OCI-LY1 (cell line): ENCODE results near the gene CCNY.

Experiments
- H2AFZ ChIP-seq: fragments of 200-600 bp; sonication (generic), shearing (Covaris generic); 2 replicates; pipeline ENCODE4 v1.6.0; 2014; ENCODE audit warnings: antibody characterized with exemption, mild to moderate bottlenecking, low read length
- H3F3A ChIP-seq: fragments of 200-600 bp; sonication (generic), shearing (Covaris generic); 2 replicates; pipeline ENCODE4 v1.6.0; 2014; ENCODE audit warnings: mild to moderate bottlenecking, antibody characterized with exemption, low read length, moderate library complexity; ENCODE audit not compliant: insufficient read depth
- H3K27ac ChIP-seq: fragments of 200-600 bp; sonication (generic); 2 replicates; pipeline ENCODE4 v1.5.1; 2014; ENCODE audit warnings: low read length, mixed run types, mild to moderate bottlenecking, low read depth; ENCODE audit not compliant: poor library complexity, severe bottlenecking
- H3K27me3 ChIP-seq: fragments of 200-600 bp; sonication (generic); 2 replicates; pipeline ENCODE4 v1.6.0; 2014; ENCODE audit warnings: antibody characterized with exemption, mild to moderate bottlenecking, low read length, moderate library complexity; ENCODE audit not compliant: insufficient read depth
- H3K36me3 ChIP-seq: fragments of 200-600 bp; sonication (generic); 2 replicates; pipeline ENCODE4 v1.6.1; 2014; ENCODE audit warnings: mild to moderate bottlenecking, antibody characterized with exemption, low read length, moderate library complexity, mixed read lengths; ENCODE audit not compliant: insufficient read depth
- H3K4me1 ChIP-seq: fragments of 200-600 bp; sonication (generic); 2 replicates; pipeline ENCODE4 v1.5.1; 2014; ENCODE audit warnings: mild to moderate bottlenecking, low read length, moderate library complexity; ENCODE audit not compliant: insufficient read depth, severe bottlenecking
- H3K4me2 ChIP-seq: fragments of 200-600 bp; sonication (generic), shearing (Covaris generic); 2 replicates; pipeline ENCODE4 v1.6.1; 2014; ENCODE audit warnings: low read length
- H3K4me3 ChIP-seq: fragments of 200-600 bp; sonication (generic); 2 replicates; pipeline ENCODE4 v1.5.1; 2014; ENCODE audit warnings: low read length, low read depth, mild to moderate bottlenecking, mixed read lengths; ENCODE audit not compliant: poor library complexity, severe bottlenecking
- H3K79me2 ChIP-seq: fragments of 200-600 bp; shearing (Covaris generic); 2 replicates; pipeline ENCODE4 v1.6.1; 2016; ENCODE audit warnings: mixed run types, low read length, mixed read lengths; ENCODE audit not compliant: insufficient read depth
- H3K9ac ChIP-seq: fragments of 200-600 bp; sonication (generic), shearing (Covaris generic); 2 replicates; pipeline ENCODE4 v1.6.1; 2014; ENCODE audit warnings: mild to moderate bottlenecking, low read length, mixed read lengths
- H3K9me2 ChIP-seq: fragments of 200-600 bp; sonication (generic), shearing (Covaris generic); 2 replicates; pipeline ENCODE4 v1.6.1; 2014; ENCODE audit warnings: low read depth, mild to moderate bottlenecking, low read length, mixed read lengths
- H3K9me3 ChIP-seq: fragments of 200-600 bp; shearing (Covaris generic); 2 replicates; pipeline ENCODE4 v1.6.1; 2014; ENCODE audit warnings: low read length, mixed read lengths
- H4K20me1 ChIP-seq: fragments of 200-600 bp; sonication (generic), shearing (Covaris generic); 2 replicates; pipeline ENCODE4 v1.6.0; 2016; ENCODE audit warnings: mild to moderate bottlenecking, low read length; ENCODE audit not compliant: insufficient read depth
- EZH2 ChIP-seq: fragments of 200-600 bp; sonication (generic), shearing (Covaris generic); IDR thresholded peaks from 2 replicates; pipeline ENCODE4 v1.8.0; 2017; ENCODE audit warnings: borderline replicate concordance, mixed run types, mild to moderate bottlenecking, antibody characterized with exemption, low read length, moderate library complexity, mixed read lengths
- TF ChIP-seq, protein P1 (sequence below): fragments of 200-600 bp; sonication (generic), shearing (Covaris generic); IDR thresholded peaks from 2 replicates; pipeline ENCODE4 v1.5.1; 2017; ENCODE audit warnings: mild to moderate bottlenecking, antibody characterized with exemption, low read length, moderate library complexity, mixed read lengths

CCNY gene

DNA sequence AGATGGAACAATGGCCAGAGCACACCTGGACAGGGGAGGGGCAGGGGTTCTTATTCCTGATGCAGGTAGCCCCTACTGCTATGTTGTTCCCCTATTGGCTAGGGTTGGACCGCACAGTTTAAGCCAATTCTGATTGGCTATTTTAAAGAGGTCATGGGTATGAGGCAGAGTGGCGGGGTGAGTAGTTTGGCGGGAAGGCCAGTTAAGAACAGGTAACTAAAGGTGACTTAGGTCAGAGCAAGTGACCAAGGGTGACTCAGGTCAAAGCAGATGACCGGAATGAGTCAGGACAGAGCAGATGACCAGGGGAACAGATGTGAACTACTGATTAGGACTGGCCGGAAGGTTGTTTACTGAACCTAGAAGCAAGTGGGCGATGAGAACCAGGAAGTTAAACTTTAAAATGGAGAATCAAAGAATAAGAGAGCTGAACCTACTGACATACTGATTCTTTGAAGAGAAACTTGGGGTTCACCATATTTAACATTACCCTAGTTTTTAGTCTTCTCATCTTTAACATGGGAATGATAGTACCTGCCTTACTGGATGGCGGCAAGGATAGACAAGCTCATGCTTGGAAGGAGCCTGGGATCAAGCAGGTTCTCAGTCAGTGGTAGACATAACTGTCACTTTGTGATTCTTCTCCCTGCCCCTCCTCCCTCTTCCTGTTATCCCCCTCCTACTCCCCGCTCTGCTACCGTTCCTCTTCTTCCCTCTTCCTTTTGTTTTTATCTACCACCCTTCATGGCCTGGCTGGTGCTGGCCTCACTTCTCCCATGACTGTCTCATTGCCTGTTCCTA is 55.0 kb downstream of the CCNY start:
- no peak overlapping the region for H3K27ac ChIP-seq
- no peaks in the 10 kb centered on the region for H3K36me3 ChIP-seq
- H3F3A ChIP-seq = no peaks in the 10 kb centered on the region
- no peak overlapping the region for H2AFZ ChIP-seq
- no peak overlapping the region for H3K4me2 ChIP-seq
- no peaks in the 10 kb centered on the region for H4K20me1 ChIP-seq
- no peak for TF ChIP-seq EZH2
- TF ChIP-seq, protein P1, sequence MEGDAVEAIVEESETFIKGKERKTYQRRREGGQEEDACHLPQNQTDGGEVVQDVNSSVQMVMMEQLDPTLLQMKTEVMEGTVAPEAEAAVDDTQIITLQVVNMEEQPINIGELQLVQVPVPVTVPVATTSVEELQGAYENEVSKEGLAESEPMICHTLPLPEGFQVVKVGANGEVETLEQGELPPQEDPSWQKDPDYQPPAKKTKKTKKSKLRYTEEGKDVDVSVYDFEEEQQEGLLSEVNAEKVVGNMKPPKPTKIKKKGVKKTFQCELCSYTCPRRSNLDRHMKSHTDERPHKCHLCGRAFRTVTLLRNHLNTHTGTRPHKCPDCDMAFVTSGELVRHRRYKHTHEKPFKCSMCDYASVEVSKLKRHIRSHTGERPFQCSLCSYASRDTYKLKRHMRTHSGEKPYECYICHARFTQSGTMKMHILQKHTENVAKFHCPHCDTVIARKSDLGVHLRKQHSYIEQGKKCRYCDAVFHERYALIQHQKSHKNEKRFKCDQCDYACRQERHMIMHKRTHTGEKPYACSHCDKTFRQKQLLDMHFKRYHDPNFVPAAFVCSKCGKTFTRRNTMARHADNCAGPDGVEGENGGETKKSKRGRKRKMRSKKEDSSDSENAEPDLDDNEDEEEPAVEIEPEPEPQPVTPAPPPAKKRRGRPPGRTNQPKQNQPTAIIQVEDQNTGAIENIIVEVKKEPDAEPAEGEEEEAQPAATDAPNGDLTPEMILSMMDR = no peak
- H3K27me3 ChIP-seq = no peaks in the 10 kb centered on the region
- no peaks in the 10 kb centered on the region for H3K79me2 ChIP-seq
- no peaks in the 10 kb centered on the region for H3K9me2 ChIP-seq
- peaks cover 13% of the 10 kb centered on the region for H3K4me1 ChIP-seq
- H3K4me3 ChIP-seq = no peak overlapping the region
- H3K9ac ChIP-seq = no peak overlapping the region
- 0 out of 2 replicates have a peak, but pooled peaks cover 7% of the 10 kb centered on the region for H3K9me3 ChIP-seq

DNA sequence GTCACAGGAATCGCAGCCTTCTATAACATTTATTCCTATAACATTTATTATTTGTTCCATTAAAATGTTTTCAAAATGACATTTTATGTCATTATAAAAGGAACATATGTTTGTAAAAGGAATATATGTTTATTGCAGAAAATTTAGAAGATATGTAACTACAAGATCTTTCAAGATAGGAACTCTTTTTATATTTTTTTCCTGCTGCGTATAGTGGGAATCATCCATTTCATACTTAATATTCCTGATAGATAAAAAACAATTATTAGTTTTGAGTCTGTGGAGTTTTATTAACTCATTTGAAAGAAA is 55.6 kb downstream of the CCNY start:
- Histone ChIP-seq H3K4me1 (peaks cover 13% of the 10 kb centered on the region), H3K79me2 (no peaks in the 10 kb centered on the region)

DNA sequence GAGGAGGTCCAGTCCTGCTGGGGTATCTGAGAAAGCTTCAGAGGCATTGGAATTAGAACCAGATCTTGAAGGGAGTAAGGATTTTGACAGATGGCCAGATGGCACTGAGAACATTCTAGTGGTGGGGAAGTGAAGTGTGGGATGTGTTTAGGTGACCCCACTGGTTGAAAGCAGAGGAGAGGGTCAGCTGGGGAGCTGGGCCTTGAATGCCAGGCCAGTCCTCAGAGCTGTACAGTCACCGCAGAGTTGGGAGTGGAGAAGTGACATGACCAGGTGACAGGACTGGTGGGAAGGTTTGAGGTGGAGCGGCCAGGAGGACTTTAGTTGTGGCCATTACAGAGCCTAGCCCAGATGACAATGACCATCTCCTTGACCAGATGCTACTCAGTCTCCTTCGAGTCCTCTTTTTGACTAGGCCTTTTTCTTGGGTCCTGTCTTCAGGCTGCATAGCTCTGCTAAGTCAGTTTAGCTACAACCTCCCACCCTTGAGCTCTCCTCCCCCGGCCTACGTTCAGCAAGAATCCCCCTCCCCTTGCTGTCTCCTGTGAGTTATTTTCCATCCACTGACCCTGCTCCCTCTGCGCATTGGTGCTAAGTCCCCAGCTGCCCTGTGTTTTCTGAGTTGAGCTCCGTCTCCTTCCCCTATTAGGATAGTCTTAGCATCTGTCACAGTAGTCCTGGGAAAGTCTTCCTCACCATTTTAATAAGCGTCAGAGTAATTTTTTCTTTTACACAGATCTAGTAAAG is 56.3 kb downstream of the CCNY start:
- H2AFZ ChIP-seq = no peak overlapping the region
- peaks cover 6% of the 10 kb centered on the region for H3K4me1 ChIP-seq
- H3K9ac ChIP-seq = no peak overlapping the region
- H4K20me1 ChIP-seq = no peaks in the 10 kb centered on the region
- H3K27ac ChIP-seq = no peak overlapping the region
- no peaks in the 10 kb centered on the region for H3K79me2 ChIP-seq
- H3F3A ChIP-seq = no peaks in the 10 kb centered on the region
- no peaks in the 10 kb centered on the region for H3K9me2 ChIP-seq
- TF ChIP-seq EZH2 = no peak
- TF ChIP-seq, protein P1 = no peak
- no peaks in the 10 kb centered on the region for H3K27me3 ChIP-seq
- no peak overlapping the region for H3K4me3 ChIP-seq
- no peaks in the 10 kb centered on the region for H3K36me3 ChIP-seq
- H3K4me2 ChIP-seq = no peak overlapping the region
- H3K9me3 ChIP-seq = 0 out of 2 replicates have a peak, but pooled peaks cover 7% of the 10 kb centered on the region

More for the DNA sequence above, 55.6 kb downstream of the CCNY start:
- Histone ChIP-seq H3K9me3 (0 out of 2 replicates have a peak, but pooled peaks cover 7% of the 10 kb centered on the region), H3K4me3 (no peak overlapping the region), H3K36me3 (no peaks in the 10 kb centered on the region), H4K20me1 (no peaks in the 10 kb centered on the region), H3K9me2 (no peaks in the 10 kb centered on the region), H3K4me2 (no peak overlapping the region), H3K27ac (no peak overlapping the region), H3F3A (no peaks in the 10 kb centered on the region), H3K9ac (no peak overlapping the region), H2AFZ (no peak overlapping the region), H3K27me3 (no peaks in the 10 kb centered on the region)
- TF ChIP-seq, protein P1 = no peak
- no peak for TF ChIP-seq EZH2
